BJ (cell line): ENCODE results near the gene CMTM1. TPM values are rescaled to one million over a fixed set of nuclear protein-coding genes. Genes with fewer than 3 reads are reported as not detected.
A peak's percentile ranks its signal among the peaks of the same experiment; 100 is the strongest.

ENCODE experiments used
- CTCF ChIA-PET: fragments of 350-600 bp; formaldehyde crosslinking; extraction: SDS; loops from one replicate; lab custom pipeline; 2021; ENCODE audit warnings: antibody characterized with exemption, inconsistent platforms; lab: Yijun Ruan, JAX
- POLR2A ChIA-PET: fragments of 300-600 bp; sonication (Branson Sonifier 250); formaldehyde crosslinking; extraction: SDS; loops from one replicate; lab custom pipeline; 2021; ENCODE audit warnings: antibody characterized with exemption; lab: Charles Lee
- DNase-seq: peaks from one replicate; pipeline ENCODE4 v3.0.0-alpha.2; 2011; ENCODE audit warnings: low read depth
- H3K27me3 ChIP-seq: 2 replicates; pipeline ENCODE4 v1.6.0; 2011; ENCODE audit warnings: low read length; ENCODE audit not compliant: control insufficient read depth, insufficient read depth
- H3K36me3 ChIP-seq: 2 replicates; pipeline ENCODE4 v1.5.1; 2011; ENCODE audit warnings: low read length; ENCODE audit not compliant: control insufficient read depth, insufficient read depth
- H3K4me3 ChIP-seq: 2 replicates; pipeline ENCODE4 v1.5.1; 2011; ENCODE audit warnings: low read depth, mild to moderate bottlenecking, control low read depth, low read length
- CTCF ChIP-seq: IDR thresholded peaks from 2 replicates; pipeline ENCODE4 v1.5.1; 2011; ENCODE audit warnings: low read depth, mild to moderate bottlenecking, control low read depth, inconsistent platforms, low read length, moderate library complexity; ENCODE audit not compliant: insufficient read depth
- polyA plus RNA-seq: library from polyadenylated mRNA; depleted of rRNA; stranded (reverse); fragments of >200 nt; gene quantifications from 2 replicates; pipeline ENCODE4 v1.2.3, GENCODE V29; 2011

The CMTM1 gene
- polyA plus RNA-seq, 1 experiment, result 3.2 TPM

DNA sequence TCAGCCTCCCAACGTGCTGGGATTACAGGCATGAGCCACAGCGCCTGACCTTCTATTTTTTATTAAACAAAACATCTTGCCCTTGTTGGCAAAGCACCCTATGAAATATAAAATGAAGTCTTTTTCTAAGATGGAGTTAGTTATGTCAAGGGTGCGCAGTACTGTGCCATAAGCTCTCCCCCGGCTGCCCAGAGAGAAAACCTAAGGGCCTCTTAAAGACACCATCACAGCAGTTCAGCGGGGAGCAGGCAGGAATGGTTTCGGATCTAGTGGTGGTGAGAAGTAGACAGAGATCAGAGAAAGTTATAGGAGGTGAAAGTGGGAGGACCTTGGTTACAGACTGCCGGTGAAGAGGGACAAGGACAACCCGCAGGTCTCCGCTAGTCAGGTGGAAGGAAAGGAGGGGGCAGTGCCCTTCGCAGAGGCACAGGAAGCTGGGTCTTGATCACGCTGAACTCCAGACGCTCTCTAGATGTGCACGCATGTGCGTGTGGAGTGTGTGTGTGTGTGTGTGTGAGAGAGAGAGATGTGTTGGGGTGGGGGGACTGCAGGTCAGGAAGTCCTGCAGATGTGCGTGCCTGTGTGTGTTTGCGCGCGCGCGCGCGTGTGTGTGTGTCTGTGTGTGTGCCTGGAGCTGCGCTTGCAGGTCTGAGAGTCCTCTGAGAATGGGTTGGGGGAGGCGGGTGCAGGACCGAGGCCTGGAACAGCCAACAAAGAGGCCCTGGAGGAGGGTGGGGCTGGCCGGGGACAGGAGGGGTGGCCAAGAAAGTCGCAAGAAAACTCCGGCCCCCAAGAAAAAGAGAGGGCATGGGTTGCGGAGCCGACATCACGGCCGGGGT lies 37.5 kb downstream of the CMTM1 start:
- ChIA-PET CTCF (interaction anchor here (0.6 to 3.1 kb wide), 14 partner anchors 10 to 257 kb away, joined by 3 to 21 read pairs (median 4); partner anchors contain the start of gene CMTM2), POLR2A (interaction anchor here (0.6 kb wide), 1 partner anchor 92 kb away, joined by 4 read pairs; no protein-coding TSS in a partner anchor)
- no peak for TF ChIP-seq CTCF
- peaks cover 3% of the 10 kb centered on the region; the same call in 1 of the 2 replicates for H3K36me3 ChIP-seq
- peak; percentile 31 for DNase-seq
- peaks cover 2% of the 10 kb centered on the region; the same call in 1 of the 2 replicates for H3K27me3 ChIP-seq
- H3K4me3 ChIP-seq, result peak overlapping the region; percentile 87

- peak; percentile 60 for TF ChIP-seq CTCF
- H3K36me3 ChIP-seq, result peaks cover 10% of the 10 kb centered on the region
- H3K27me3 ChIP-seq, result peaks cover 2% of the 10 kb centered on the region; the same call in 1 of the 2 replicates
- POLR2A ChIA-PET, result interaction anchor here (0.6 kb wide), 2 partner anchors 91 to 137 kb away, joined by 4 to 19 read pairs; no protein-coding TSS in a partner anchor
- DNase-seq, result no peak
- H3K4me3 ChIP-seq, result peak within 1 kb of the TSS; percentile 87
- CTCF ChIA-PET, result interaction anchor here (0.6 to 3.1 kb wide), 18 partner anchors 11 to 256 kb away, joined by 3 to 21 read pairs (median 4); partner anchors contain the start of gene CMTM2
Observed at GRCh38 chr16:66604376-66605176, 38.3 kb downstream of the CMTM1 start, which contains the start of gene CMTM3. TSS of gene CMTM3 (plus strand) at chr16:66604704. CDS start at chr16:66604806, 102 bp downstream.

- TF ChIP-seq CTCF, result 0 out of 2 replicates have a peak, but pooled peaks have one; percentile 7
- Histone ChIP-seq H3K4me3 (peak overlapping the region; percentile 87), H3K36me3 (peaks cover 18% of the 10 kb centered on the region), H3K27me3 (peaks cover 2% of the 10 kb centered on the region; the same call in 1 of the 2 replicates)
- POLR2A ChIA-PET, result interaction anchor here (0.6 kb wide), 1 partner anchor 136 kb away, joined by 19 read pairs; no protein-coding TSS in a partner anchor
- CTCF ChIA-PET, result interaction anchor here (0.6 to 3.1 kb wide), 5 partner anchors 93 to 199 kb away, joined by 3 to 21 read pairs (median 4); no protein-coding TSS in a partner anchor
- no peak for DNase-seq
Observed at GRCh38 chr16:66605177-66605978, 39.1 kb downstream of the CMTM1 start.

- Histone ChIP-seq H3K4me3 (peak overlapping the region; percentile 87), H3K36me3 (peaks cover 24% of the 10 kb centered on the region), H3K27me3 (peaks cover 2% of the 10 kb centered on the region; the same call in 1 of the 2 replicates)
- ChIA-PET POLR2A (no interaction called here), CTCF (interaction anchor here (3.5 to 3.6 kb wide), 2 partner anchors 45 to 56 kb away, joined by 18 to 31 read pairs; no protein-coding TSS in a partner anchor)
- no peak for TF ChIP-seq CTCF
- DNase-seq, result no peak
Observed at GRCh38 chr16:66605979-66606751, 39.9 kb downstream of the CMTM1 start.
